HG03097 (cell line): ENCODE data around the gene CENPU.
"Not testable (repeated sequence)": the region's sequence is repeated elsewhere in the genome, so short reads cannot be mapped to it uniquely, and the experiment has no call there.

Experiments used
- ATAC-seq: cut with Tn5 transposase; IDR thresholded peaks from one replicate; pipeline ENCODE4 v1.9.1; 2021; ENCODE audit not compliant: unreplicated experiment, low FRiP score

The CENPU gene, protein sequence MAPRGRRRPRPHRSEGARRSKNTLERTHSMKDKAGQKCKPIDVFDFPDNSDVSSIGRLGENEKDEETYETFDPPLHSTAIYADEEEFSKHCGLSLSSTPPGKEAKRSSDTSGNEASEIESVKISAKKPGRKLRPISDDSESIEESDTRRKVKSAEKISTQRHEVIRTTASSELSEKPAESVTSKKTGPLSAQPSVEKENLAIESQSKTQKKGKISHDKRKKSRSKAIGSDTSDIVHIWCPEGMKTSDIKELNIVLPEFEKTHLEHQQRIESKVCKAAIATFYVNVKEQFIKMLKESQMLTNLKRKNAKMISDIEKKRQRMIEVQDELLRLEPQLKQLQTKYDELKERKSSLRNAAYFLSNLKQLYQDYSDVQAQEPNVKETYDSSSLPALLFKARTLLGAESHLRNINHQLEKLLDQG

GRCh38 chr4:184733654-184734524 is at the start of gene CENPU:
CENPU (minus strand) TSS chr4:184734096; CDS start chr4:184734062, 34 bp downstream.
- ATAC-seq, result peak; percentile 95

DNA sequence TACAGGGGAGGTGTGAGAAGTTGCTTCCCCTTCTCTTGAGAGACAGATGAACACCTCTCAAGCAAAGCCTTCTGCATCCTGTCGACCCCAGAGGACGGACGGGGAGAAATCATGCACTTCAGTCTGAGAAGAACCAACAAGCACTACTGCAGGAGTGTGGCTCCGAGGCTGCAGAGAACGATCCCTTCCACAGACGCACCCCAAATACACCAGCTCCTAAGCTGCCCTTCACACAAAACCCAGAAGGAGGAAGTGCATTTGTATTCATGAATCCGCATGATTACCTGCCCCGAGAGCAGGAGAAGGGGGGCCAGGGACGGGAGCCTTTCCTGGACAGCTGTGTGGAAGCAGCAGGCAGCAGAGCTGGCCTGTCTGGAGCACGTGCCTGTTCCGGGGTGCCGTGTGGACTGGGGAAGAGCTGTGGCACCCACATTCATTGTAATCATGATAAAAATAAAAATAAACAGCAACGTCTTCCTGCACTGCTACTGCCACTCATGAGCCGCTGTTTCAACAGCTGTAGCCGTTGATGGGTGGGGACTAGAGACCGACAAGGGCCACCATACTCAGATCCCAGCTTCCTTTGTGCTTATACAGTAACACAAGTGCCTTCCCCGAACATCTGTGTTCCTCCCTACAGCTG is 49.0 kb upstream of the CENPU start:
- no peak for ATAC-seq

DNA sequence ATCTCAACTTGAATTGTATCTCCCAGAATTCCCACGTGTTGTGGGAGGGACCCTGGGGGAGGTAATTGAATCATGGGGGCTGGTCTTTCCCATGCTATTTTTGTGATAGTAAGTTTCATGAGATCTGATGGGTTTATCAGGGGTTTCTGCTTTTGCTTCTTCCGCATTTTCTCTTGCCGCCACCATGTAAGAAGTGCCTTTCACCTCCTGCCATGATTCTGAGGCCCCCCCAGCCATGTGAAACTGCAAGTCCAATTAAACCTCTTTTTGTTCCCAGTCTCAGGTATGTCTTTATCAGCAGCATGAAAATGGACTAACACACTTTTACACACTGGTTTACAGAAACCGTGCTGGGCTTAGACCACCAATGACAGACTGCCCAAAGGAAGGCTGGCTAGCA is 45.3 kb upstream of the CENPU start:
- ATAC-seq, result not testable (repeated sequence)

GRCh38 chr4:184778325-184778724 is 44.4 kb upstream of the CENPU start:
- ATAC-seq, result no peak

- no peak for ATAC-seq
These were observed 42.9 kb upstream of the CENPU start for GRCh38 chr4:184776821-184777220.

DNA sequence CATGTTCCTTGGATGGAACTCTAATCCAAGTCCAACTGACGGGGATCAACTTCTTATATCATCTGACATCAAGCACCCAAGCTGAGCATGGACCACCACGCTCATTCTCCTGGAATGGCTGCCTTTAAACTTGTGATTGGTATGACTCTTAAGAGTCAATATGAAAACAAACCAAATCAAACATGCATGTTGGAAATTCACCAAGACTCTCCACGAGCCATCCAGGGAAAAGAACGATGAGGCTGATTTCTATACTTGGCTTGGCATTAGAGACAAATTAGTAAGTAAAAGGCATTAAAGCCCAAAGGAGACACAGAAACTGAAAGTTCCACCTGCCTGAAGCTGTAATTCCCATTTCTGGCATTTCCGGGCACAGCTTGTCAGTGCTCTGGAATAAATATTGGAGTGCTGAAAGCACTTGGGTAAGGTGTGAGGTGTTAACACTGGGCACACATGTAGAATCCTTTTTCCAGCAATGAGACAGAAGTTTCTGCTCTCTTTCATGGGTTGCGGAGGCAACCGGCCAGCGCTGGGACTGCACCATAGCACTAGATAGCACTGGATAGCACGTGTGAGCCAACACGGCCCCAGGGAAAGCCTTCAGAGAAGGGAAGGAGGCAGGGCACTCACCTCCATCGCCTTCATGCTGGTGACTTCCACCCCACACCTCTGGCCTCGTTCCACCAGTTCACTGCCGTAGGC is 42.1 kb upstream of the CENPU start:
- no peak for ATAC-seq

DNA sequence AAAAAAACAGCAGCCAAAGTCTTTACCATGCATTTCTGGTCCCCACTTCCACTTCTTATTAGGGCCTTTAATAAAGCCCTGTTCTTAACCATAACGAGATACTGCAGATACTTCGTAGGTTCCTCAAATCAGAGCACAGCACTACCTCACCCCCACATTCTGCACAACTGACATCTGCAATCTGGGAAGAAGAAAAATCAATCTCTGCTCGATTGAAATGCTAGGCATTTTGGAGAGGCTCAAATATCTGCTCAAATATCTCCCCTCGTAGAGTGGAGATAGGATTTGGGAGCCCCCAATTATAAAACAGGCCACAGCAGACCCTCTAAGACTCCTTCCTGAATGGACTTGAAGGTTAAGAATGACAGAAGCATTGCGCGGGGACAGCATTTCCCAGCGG is 40.3 kb upstream of the CENPU start:
- ATAC-seq, result no peak

GRCh38 chr4:184771416-184771815 is 37.5 kb upstream of the CENPU start:
- no peak for ATAC-seq

DNA sequence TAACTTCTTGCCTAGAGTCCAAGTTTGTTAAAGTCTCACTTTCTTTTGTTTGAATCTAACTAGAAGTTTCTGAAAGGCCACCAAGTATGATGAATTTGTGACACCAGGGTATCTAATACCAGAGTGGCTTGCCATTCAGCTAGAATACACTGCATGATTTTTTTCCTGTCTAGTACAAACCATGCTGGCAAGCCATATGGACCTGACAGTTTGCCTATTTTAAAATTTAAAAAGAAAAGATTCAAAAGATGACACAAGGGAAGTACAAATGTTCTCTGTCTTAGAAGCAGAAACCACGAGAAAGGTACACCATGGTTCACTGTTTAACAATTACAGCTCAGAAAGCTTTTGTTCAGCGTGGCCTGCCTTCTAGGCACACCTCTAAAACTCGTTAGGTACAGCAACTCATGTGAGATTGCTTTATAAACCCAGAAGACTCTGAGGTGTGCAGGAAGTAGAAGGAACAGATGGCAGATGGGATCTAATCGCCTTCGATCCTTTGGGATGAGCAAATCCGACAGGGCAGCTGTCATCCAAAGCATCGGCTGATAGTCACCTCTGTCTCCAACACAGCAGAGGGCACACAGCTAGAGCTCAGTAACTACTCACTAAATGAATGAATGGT is 35.4 kb upstream of the CENPU start:
- ATAC-seq, result no peak

GRCh38 chr4:184768296-184768695 is 34.4 kb upstream of the CENPU start:
- ATAC-seq, result no peak

DNA sequence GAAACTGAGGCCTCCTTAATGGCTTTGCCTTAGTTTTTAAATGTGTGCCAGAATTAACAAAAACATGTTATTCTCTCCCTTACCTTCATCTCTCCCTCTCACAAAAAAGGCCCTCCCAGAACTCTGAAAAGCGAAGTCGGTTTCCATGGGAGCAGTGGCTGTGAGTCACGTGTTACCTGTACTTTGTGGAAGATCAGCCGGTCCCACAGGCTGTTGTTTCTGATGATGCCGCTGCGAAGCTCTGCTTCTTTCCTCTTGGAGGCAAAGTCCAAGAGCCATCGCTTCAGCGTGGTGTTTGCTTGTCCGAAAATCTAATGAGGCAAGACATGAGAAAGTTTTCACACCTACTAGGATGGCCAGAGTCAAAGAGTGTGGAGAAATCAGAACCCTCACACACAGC is 32.5 kb upstream of the CENPU start:
- no peak for ATAC-seq

DNA sequence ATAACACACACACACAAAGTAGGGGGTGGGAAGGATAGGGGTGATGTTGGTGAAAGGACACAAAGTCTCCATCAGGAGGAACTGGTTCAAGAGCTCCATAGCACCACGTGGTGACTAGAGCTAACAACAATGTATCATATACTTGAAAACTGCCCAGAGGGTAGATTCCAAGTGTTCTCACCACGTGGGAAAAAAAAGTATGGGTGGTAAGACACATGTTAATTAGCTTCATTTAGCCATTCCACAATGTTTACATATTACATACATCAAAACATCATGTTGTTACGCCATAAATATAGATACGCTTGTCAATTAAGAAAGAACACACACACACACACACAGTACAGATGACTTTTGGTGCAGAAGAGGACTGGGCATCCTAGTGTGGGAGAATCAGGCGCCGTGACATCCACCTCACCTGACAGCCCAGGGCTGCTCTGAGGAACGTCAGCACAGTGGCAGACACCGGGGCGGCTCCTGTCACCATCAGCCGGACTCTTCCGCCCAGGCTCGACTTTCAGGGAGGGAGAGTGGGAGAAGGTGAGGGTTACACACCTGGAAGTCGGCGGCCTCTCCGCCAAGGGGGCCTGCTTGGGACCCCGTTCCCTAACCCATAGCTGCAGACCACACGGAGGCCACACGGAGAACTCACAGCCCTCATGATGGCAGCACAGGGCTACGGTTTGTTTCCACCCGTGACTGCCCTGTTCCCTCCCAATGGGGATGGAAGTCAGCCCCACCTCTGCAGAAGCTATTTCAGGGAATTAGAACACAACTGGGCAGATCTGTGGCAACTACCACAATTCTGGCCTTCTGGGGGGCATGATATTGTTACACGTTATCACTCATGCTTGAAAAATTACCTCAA is 31.8 kb upstream of the CENPU start:
- ATAC-seq, result no peak

DNA sequence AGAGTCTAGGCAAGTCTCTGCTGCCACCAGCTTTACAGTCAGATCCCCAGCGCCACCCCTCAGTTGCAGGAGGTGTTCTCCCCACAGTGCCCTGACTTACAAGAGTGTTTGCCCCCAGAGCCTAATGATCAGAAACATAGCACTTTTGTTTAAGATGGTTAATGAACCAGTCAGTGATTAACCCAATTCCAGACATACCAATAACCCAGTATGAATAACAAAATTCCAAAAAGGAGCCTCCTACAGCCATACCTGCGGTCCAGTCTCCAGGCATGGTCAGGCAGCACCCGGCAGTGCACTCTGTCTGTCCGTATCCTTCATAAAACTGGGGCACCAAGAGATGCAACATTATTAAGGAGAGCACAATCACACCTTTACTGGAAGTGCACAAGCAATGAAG is 30.7 kb upstream of the CENPU start:
- ATAC-seq, result no peak

DNA sequence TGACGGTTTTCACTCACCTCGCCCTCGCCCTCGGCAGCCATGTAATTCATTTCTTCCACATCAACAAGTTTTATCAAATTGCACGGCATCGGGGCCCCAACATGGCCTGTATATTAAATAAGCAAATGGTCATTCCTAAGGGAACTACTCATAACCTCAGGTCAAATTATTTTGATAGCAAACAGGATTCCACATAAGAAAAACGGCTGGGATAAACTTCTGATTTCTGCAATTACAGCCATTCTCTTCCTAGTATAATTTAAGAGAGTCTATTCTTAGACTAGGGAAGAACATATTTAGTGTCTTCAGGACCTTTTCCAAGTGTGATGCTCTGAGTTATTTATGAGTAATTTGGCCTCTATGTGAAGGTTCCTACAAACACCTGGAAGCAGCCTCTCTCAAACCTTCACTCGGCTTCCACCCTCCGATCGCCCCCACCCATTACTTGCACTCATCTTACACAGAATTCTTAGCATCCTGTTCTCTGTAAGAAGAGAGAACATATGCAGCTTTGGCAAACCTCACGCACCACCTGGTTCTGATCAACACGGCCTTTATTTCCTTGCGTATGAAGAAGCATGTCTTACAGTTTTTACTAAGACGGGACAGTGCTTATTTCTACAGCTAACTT is 29.4 kb upstream of the CENPU start:
- no peak for ATAC-seq

- ATAC-seq, result peak; percentile 92
These were observed 28.2 kb upstream of the CENPU start for GRCh38 chr4:184762100-184762499.

DNA sequence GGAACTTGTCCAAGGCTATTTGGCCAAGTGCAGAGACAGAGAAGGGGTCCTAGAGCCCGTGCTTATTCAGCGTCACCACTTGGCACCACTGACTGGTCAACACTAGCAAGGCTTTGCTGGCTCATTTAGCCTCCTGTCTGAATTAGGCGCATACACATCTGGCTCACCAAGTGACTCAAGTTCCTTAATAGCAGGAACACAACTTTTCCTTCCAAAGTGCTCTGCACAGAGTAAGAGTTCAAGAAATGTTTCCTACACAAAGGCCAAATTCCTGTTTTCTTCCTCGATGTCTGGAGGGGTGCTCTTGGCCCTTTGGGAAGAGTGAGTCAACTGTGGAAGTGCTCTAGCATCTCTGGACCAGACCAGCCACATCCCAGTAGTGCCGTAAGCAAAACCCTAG is 26.8 kb upstream of the CENPU start:
- no peak for ATAC-seq

GRCh38 chr4:184757810-184758209 is 23.9 kb upstream of the CENPU start:
- no peak for ATAC-seq

GRCh38 chr4:184756399-184756798 is 22.5 kb upstream of the CENPU start:
- ATAC-seq, result no peak

DNA sequence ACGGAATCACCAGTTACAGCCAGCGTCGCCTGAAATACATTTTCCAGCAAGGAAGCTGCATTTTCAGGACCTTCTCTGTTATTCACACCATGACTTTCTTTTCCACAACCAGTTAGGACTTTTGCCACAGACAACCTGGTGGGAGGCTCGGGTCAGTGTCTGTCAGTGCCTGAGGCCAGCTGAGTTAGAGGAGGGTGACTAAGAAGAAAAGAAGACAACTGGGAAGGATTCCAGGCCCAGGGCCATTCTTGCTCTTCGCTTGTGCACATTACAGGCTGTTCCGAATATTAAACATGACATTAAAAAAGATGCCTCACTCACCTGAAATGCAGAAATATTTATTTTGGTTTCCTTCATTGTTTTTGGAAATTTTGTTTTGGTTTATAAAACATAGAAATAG is 21.4 kb upstream of the CENPU start:
- ATAC-seq, result no peak
